Urinary bladder (tissue), 4 donors: ENCODE measurements around the gene RHBDF2. TPM values are rescaled to one million over a fixed set of nuclear protein-coding genes. Genes with fewer than 3 reads are reported as not detected.

ENCODE experiments used
- DNase-seq: peaks from one replicate; pipeline ENCODE4 v3.0.0-alpha.2; 2015; ENCODE audit errors: extremely low spot score
- H3K27ac ChIP-seq: one replicate; pipeline ENCODE4 v1.5.1; 2013; ENCODE audit warnings: low read depth, mild to moderate bottlenecking, moderate library complexity
- H3K36me3 ChIP-seq: one replicate; pipeline ENCODE4 v1.6.1; 2013; ENCODE audit warnings: mild to moderate bottlenecking, moderate library complexity; ENCODE audit not compliant: insufficient read depth
- H3K4me1 ChIP-seq: one replicate; pipeline ENCODE4 v1.6.1; 2013; ENCODE audit warnings: mild to moderate bottlenecking, moderate library complexity; ENCODE audit not compliant: insufficient read depth
- H3K4me3 ChIP-seq: one replicate; pipeline ENCODE4 v1.5.1; 2013; ENCODE audit warnings: low read depth, low read length
- WGBS: extraction: QIAGEN DNeasy Blood & Tissue Kit; methylation state at CpG from one replicate; pipeline ENCODE4 v1.1.7; 2013; 5-methylcytosine and 5-hydroxymethylcytosine counted together
- polyA plus RNA-seq: library from polyadenylated mRNA; stranded (reverse); fragments of 200-250 nt; gene quantifications from one replicate; pipeline ENCODE4 v1.2.3, GENCODE V29; 2013
- total RNA-seq: library from RNA; depleted of rRNA; stranded (reverse); fragments of >200 nt; gene quantifications from one replicate; pipeline ENCODE4 v1.2.3, GENCODE V29; 2014
- donor health status: healthy with polysubstance abuse.
- donor health status: healthy.

Gene RHBDF2
- total and polyA plus RNA-seq, 2 donors: 4.2 to 17.2 TPM

DNA sequence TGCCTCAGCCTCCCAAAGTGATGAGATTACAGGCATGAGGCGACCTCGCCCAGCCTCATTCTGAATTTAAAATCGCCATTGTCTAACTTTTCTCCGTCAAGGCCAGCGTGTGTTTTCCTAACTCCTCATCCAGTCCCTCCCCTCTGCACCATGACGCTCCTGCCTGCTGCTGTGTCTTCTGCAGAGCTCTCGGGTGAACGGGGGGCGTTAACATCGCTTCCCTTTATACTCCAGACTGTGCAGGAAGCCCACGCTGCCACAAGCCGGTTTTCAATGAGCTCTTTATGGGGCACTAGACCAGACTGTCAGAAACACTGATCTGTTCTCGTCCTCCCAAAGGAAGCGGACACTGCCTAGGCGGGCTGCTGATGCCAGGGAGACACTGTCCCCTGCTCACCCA lies 20.6 kb downstream of the RHBDF2 start:
- H3K27ac ChIP-seq: no peak overlapping the region
- no peaks in the 10 kb centered on the region for H3K4me1 ChIP-seq
- no peak for DNase-seq
- no peak overlapping the region for H3K4me3 ChIP-seq
- H3K36me3 ChIP-seq: no peaks in the 10 kb centered on the region
- 45% methylated on average over 15 of the region's 15 CpGs for WGBS

DNA sequence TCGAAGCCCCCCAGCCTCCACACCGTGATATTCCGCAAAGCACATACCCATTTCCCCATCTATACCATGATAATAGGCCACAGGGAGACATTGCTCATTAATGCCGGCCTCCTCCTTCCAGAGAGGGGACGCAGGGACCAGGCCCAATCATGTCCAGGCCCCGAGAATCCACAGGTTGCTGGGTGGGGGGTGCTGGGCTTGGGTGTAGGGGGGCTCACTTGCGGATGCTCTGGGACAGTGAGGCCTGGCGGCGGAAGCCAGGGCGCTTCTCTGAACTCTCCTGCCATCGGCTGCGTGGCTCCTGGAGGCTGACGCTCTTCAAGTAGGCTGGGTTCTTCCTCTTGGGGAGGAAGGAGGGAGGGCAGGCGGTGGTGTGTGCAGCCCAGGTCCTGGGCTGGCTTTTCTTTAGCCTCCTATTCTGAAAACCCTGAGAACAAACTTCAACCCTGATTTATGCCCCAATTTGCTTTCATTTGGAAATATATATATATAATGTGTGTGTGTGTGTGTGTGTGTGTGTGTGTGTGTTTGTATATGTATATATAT lies 21.6 kb downstream of the RHBDF2 start:
- no peak for DNase-seq
- no peaks in the 10 kb centered on the region for H3K4me1 ChIP-seq
- no peak overlapping the region for H3K4me3 ChIP-seq
- H3K27ac ChIP-seq: no peak overlapping the region
- H3K36me3 ChIP-seq: no peaks in the 10 kb centered on the region
- WGBS: 93% methylated on average over 14 of the region's 14 CpGs

DNA sequence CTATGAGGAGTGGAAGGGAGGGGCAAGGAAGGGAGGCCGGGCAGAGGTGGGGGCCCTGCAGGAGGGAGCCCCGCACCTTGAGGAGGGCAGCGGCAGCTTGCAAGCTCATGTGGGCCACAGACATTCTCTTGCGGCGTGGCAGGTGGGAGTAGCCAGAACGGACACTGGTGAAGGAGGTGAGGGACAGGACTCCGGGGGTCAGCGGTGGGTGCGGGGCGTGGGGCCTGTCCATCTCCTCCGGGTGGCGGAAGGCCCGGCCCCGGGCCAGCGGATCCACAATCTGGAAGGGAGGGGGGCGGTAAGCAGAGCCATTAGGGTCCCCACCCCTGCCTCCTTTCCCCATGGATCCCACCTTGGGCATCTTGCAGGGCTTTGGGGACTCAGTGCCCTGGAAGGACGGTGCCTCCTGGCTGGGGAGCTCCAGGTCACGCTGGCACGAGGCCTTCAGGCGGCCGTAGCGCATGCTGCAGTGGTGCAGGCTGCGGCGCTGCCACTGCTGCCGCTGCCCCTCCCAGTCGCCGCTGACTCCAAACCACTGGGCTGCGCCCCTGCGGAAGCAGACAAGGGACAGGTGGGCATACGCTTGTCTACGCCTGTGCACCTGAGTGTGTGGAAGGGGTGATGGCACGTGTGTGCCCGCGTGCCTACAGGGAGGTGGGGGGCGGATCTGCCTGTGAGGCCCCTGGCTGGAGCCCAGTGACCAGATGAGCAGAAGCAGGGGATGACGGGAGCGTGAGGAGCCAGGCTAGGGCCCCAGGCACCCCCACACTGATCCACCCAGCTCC lies 22.3 kb downstream of the RHBDF2 start:
- H3K27ac ChIP-seq: no peak overlapping the region
- no peaks in the 10 kb centered on the region for H3K4me1 ChIP-seq
- WGBS: 92% methylated on average over 37 of the region's 37 CpGs
- H3K36me3 ChIP-seq: no peaks in the 10 kb centered on the region
- H3K4me3 ChIP-seq: no peak overlapping the region
- DNase-seq: no peak

DNA sequence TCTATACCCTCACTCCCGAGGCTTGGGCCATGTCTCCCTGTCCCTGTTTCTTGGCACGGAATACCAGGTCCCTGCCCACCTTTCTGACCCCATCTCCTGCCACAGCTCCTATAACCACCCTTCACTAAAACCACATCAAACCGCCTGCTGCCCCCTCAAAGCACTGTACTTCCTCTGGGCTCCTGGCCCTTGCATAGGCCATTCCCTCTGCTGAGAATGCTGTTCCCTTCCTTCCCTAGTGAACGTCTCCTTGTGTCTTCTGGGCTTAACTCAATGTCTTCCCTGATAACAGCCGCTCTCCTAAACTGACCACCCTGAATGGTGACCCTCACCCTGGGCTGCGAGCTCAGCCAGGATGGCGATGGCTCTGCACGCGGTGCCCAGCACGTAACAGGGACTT lies 23.1 kb downstream of the RHBDF2 start:
- 92% methylated on average over 10 of the region's 10 CpGs for WGBS
- H3K36me3 ChIP-seq: no peaks in the 10 kb centered on the region
- no peak overlapping the region for H3K4me3 ChIP-seq
- H3K4me1 ChIP-seq: no peaks in the 10 kb centered on the region
- no peak overlapping the region for H3K27ac ChIP-seq
- DNase-seq: no peak

DNA sequence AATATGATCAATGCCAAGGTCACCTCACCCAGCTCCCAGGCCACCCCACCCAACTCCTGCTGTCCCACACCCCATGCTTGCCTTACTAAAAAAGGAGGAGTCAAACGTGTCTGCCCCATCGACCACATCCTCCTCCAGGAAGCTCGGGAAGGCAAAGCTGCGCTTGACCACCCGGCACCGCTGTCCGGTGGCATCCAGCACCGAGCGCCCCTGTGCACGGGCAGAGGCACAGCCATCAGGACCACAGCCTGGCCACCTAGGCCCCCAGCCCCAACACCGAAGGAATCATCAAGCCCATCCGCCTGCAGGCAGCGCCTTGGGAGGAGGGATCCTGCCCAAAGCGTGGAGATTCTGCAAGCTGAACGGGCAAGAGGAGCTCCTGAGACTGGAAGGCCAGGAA lies 23.6 kb downstream of the RHBDF2 start:
- H3K27ac ChIP-seq: no peak overlapping the region
- H3K36me3 ChIP-seq: no peaks in the 10 kb centered on the region
- H3K4me3 ChIP-seq: no peak overlapping the region
- no peaks in the 10 kb centered on the region for H3K4me1 ChIP-seq
- DNase-seq: no peak
- 89% methylated on average over 15 of the region's 15 CpGs for WGBS

DNA sequence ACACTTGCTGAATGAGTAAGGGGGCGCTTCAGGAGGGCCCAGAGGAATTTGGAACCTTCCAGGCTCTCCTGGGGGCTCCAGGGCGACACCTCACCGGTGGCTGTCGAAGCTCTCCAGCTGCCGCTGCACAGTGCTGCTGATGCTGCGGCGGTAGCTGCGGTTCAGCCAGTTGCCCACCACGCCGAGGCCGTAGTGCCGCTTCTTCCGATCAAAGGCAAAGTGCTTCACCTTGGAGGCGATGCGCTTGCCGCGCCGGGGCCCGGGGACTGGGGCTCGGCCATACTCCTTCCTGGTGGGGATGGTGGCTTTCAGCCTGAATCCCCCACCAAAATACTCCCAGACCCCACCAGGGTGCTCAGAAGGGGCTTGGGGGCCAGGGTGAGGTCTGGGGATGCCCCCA lies 24.5 kb downstream of the RHBDF2 start:
- no peak for DNase-seq
- WGBS: 88% methylated on average over 20 of the region's 20 CpGs

DNA sequence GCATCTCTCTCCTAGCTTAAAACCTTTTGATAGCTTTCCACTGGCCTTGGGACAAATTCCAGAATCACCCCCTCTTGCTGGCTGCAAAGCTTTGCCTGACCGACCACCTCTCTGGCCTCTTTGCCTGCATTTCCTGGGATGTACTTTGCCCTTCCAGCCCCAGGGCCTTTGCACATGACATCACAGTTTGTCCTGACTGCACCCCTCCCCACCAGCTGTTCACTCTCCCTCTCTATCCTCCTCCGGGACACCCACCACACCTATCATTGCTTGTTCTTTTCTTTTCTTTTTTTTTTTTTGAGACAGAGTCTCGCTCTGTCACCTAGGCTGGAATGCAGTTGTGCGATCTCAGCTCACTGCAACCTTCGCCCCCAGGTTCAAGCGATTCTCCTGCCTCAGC lies 25.9 kb downstream of the RHBDF2 start:
- H3K4me3 ChIP-seq: no peak overlapping the region
- no peaks in the 10 kb centered on the region for H3K4me1 ChIP-seq
- H3K27ac ChIP-seq: no peak overlapping the region
- H3K36me3 ChIP-seq: no peaks in the 10 kb centered on the region
- no peak for DNase-seq
- 98% methylated on average over 6 of the region's 6 CpGs for WGBS

More for the DNA sequence above, 24.5 kb downstream of the RHBDF2 start:
- Histone ChIP-seq H3K27ac (no peak overlapping the region), H3K36me3 (no peaks in the 10 kb centered on the region), H3K4me1 (no peaks in the 10 kb centered on the region), H3K4me3 (no peak overlapping the region)

DNA sequence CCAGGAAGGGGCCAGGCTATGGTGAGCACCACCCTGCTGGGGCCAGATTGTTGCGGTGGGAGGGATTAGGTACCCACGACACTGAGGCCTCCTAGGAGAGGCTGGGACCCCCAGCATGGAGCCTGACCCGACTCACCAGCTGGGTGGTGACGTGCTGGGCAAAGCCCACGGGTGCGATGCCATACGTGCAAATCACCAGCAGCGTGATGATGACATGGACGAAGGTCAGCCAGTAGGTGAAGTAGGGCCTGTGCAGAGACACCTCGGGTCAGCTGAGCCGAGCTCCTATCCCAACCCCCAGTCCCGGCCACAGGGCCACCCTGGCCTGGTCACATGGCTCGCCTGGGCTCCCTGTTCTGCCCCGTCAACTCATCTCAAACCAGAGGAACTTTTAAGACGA lies 26.3 kb downstream of the RHBDF2 start:
- WGBS: 95% methylated on average over 15 of the region's 15 CpGs
- H3K4me3 ChIP-seq: no peak overlapping the region
- H3K4me1 ChIP-seq: no peaks in the 10 kb centered on the region
- DNase-seq: no peak
- no peak overlapping the region for H3K27ac ChIP-seq
- H3K36me3 ChIP-seq: no peaks in the 10 kb centered on the region

DNA sequence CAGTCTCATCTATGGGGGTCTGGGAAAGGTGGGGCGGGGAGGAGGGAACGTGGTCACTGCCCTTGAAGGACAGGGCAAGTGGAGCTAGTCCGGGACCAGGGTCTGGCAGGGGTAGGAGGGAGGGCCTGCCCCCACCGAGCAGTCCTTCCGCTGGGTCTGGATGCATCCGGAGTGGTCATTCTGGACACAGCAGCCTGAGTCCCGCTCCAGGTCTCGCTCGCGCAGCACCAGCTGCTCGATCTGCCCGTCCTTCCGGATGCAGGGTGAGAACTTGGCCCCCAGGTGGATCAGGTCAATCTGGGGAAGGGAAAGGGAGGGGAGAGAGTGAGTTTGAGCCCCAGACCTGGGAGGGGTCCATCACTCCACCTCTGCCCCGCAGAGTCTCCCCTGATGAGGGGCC lies 27.0 kb downstream of the RHBDF2 start:
- no peak for DNase-seq
- Histone ChIP-seq H3K27ac (no peak overlapping the region), H3K4me1 (no peaks in the 10 kb centered on the region), H3K36me3 (no peaks in the 10 kb centered on the region), H3K4me3 (no peak overlapping the region)
- WGBS: 93% methylated on average over 14 of the region's 14 CpGs

DNA sequence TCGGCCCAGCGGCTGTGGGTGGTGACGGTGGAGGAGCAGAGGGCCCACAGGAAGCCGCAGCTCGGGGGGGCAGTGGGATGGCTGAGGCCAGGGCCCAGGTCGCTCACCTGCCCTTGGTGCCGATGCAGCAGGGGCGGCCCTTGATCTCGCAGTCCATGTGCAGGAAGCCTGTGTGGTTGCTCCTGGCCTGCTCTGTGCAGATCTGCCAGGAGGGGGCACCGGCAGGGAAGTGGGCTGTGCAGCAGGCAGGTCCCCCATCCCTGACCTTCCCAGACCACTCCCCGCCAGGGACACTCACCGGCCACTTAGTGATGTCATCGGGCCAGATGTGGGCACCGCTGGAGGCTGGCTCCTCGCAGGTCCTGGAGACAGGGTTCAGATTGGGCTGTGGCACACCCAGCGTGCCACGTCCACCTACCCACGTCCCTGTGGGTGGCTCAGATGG lies 27.7 kb downstream of the RHBDF2 start:
- Histone ChIP-seq H3K36me3 (no peaks in the 10 kb centered on the region), H3K27ac (no peak overlapping the region), H3K4me3 (no peak overlapping the region), H3K4me1 (no peaks in the 10 kb centered on the region)
- 85% methylated on average over 18 of the region's 18 CpGs for WGBS
- DNase-seq: no peak

DNA sequence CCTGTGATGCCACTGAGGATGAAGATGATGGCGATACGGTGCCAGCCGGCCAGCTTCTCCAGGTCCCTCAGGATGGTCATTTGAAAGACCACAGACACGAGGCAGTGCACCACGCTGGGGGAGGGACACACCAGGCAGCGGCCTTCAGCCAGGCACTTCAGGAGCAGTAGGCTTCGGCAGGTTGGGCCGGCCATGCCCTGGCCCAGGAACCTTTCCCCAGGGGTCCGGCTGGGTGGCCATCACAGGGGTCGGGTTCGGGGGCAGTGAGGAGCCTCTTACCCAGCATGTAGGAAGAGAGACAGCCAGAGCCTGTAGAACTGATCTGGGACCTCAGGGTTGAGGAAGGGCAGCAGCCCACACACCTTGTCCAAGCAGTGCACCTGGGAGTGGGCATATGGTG lies 28.5 kb downstream of the RHBDF2 start:
- H3K36me3 ChIP-seq: no peaks in the 10 kb centered on the region
- WGBS: 94% methylated on average over 11 of the region's 11 CpGs
- no peak overlapping the region for H3K4me3 ChIP-seq
- DNase-seq: no peak
- no peak overlapping the region for H3K27ac ChIP-seq
- H3K4me1 ChIP-seq: no peaks in the 10 kb centered on the region

DNA sequence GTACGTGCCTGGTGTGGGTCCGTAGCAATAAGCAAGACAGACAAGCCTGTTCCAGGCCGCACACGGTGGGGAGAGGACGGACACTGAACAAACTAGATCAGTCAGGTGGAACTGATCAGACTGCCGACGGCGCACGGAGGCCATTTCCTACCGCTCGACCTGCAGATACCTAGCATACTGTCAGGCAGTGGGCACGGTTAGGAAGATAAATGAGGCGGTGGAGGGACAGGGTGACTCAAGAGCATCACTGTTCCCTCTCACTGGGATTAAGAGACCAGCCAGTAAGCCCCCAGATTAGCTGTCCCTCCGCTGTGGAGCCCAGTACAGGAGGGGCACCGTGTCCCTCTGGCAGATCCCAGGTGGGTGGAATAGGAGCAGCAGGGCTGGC lies 29.0 kb downstream of the RHBDF2 start:
- Histone ChIP-seq H3K4me3 (no peak overlapping the region), H3K27ac (no peak overlapping the region), H3K36me3 (no peaks in the 10 kb centered on the region), H3K4me1 (no peaks in the 10 kb centered on the region)
- DNase-seq: no peak
- WGBS: 88% methylated on average over 15 of the region's 15 CpGs

DNA sequence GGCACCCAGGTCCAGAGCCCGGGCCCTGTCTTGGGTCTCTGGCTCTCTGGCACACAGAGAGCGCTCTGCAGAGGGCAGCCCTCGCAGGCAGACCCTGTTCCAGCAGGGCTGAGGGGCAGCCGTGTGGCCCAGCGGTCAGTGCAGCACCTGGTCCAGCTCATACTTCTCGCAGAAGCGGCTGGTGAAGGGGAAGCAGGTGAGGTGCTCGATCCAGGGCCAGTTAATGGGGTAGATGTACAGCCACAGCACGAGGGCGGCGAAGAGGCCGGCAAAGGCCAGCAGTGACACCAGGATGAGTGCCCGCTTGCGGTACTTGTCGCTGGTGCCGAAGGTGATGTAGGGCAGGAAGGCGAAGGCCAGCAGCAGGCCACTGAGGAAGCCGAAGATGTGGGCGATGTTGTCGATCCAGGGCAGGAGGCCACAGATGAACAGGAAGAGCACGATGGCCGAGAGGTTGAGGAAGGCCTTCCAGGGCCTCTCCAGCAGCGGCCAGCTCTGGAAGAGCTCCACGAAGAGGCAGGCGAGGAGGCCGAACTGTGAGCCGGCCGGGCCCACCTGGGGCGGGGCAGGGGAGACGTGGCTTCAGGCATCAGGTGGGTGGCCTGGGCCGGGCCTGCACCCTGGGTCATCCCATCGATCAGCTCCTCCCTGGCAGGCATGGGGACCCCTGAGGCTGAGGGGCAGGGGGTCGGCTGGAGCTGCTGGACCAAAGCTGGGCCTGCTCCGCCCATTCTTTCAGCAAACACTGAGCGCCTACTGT lies 29.5 kb downstream of the RHBDF2 start:
- 94% methylated on average over 35 of the region's 35 CpGs for WGBS
- no peak overlapping the region for H3K27ac ChIP-seq
- no peak for DNase-seq
- no peak overlapping the region for H3K4me3 ChIP-seq
- no peaks in the 10 kb centered on the region for H3K36me3 ChIP-seq
- no peaks in the 10 kb centered on the region for H3K4me1 ChIP-seq
